Thymus (tissue), 11 donors: ENCODE results near the gene NOTCH1. TPM values are rescaled to one million over a fixed set of nuclear protein-coding genes. Genes with fewer than 3 reads are reported as not detected.

Source experiments
- DNase-seq, 9 donors: peaks; one replicate each; pipeline ENCODE4 v3.0.0-alpha.2; 2013; ENCODE audit warnings: low spot score in 9 of 9, low read depth in 6 of 9, missing footprints in 1 of 9
- H3K27ac ChIP-seq, 2 donors: one replicate each; pipeline ENCODE4 v1.5.1; 2013; ENCODE audit warnings: control low read depth in 1 of 2, low read depth in 1 of 2, low read length in 1 of 2, mild to moderate bottlenecking in 1 of 2, moderate library complexity in 1 of 2
- H3K27me3 ChIP-seq, 2 donors: one replicate each; pipeline ENCODE4 v1.5.1; 2013; ENCODE audit warnings: low read length in 1 of 2; ENCODE audit not compliant: control insufficient read depth in 2 of 2, insufficient read depth in 1 of 2
- H3K36me3 ChIP-seq, 2 donors: one replicate each; pipeline ENCODE4 v1.5.1; 2013; ENCODE audit warnings: low read length in 1 of 2, mild to moderate bottlenecking in 1 of 2, moderate library complexity in 1 of 2; ENCODE audit not compliant: control insufficient read depth in 2 of 2, insufficient read depth in 2 of 2
- H3K4me1 ChIP-seq, 2 donors: one replicate each; pipeline ENCODE4 v1.5.1; 2013; ENCODE audit warnings: low read length in 2 of 2; ENCODE audit not compliant: control insufficient read depth in 2 of 2, insufficient read depth in 2 of 2
- H3K4me3 ChIP-seq, 2 donors: one replicate each; pipeline ENCODE4 v1.5.1; 2013; ENCODE audit warnings: low read length in 2 of 2, control low read depth in 1 of 2, mild to moderate bottlenecking in 1 of 2
- H3K9me3 ChIP-seq, 2 donors: one replicate each; pipeline ENCODE4 v1.5.1; 2013; ENCODE audit warnings: low read length in 1 of 2, mild to moderate bottlenecking in 1 of 2; ENCODE audit not compliant: control insufficient read depth in 2 of 2, insufficient read depth in 1 of 2
- WGBS: extraction: QIAGEN DNeasy Blood & Tissue Kit; methylation state at CpG from one replicate; pipeline ENCODE4 v1.1.7; 2013; 5-methylcytosine and 5-hydroxymethylcytosine counted together
- polyA plus RNA-seq: library from polyadenylated mRNA; stranded (reverse); fragments of 200-250 nt; gene quantifications from one replicate; pipeline ENCODE4 v1.2.3, GENCODE V29; 2013
- total RNA-seq: library from RNA; stranded (reverse); fragments of 120-200 nt; gene quantifications from one replicate; pipeline ENCODE4 v1.2.4, GENCODE V29; 2013
- donor health status: healthy.

The NOTCH1 gene
- total and polyA plus RNA-seq, 2 donors, result 14.9 to 15.9 TPM

- Histone ChIP-seq H3K4me3 (no peak overlapping the region), H3K4me1 (no peaks in the 10 kb centered on the region), H3K9me3 (peaks cover 0 to 1% of the 10 kb centered on the region in 2 donors), H3K27ac (peak overlapping the region in 1 of 2 donors; percentile 17), H3K27me3 (no peaks in the 10 kb centered on the region), H3K36me3 (peaks cover 98 to 99% of the 10 kb centered on the region in 2 donors)
- no peak for DNase-seq
- 97% methylated on average over 46 of the region's 46 CpGs for WGBS
Measured at GRCh38 chr9:136511670-136512592, 33.9 kb downstream of the NOTCH1 start.

GRCh38 chr9:136511144-136511669, 34.6 kb downstream of the NOTCH1 start:
- WGBS, result 95% methylated on average over 28 of the region's 28 CpGs

DNA sequence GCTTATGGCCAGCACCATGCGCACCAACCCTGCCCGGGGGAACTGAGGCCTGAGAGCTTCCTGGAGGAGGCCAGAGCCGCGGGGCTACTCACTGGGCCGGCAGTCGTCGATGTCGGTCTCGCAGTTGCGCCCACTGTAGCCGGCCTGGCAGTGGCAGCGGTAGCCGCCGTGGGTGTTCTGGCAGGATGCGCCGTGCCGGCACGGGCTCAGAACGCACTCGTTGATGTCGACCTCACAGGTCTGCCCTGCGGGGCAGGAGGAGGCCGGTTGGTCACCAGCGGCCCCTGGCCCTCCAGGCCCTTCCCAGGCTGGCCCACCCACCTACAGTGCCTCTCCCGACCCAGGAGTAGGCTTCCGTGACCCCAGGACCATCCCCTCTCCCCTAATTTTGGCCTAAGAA, 35.3 kb downstream of the NOTCH1 start:
- Histone ChIP-seq H3K9me3 (peaks cover 0 to 1% of the 10 kb centered on the region in 2 donors), H3K4me1 (no peaks in the 10 kb centered on the region), H3K27ac (no peak overlapping the region), H3K27me3 (no peaks in the 10 kb centered on the region), H3K4me3 (no peak overlapping the region), H3K36me3 (peaks cover 99% of the 10 kb centered on the region in 2 donors)
- no peak for DNase-seq
- WGBS, result 94% methylated on average over 26 of the region's 26 CpGs

More at GRCh38 chr9:136511144-136511669, 34.6 kb downstream of the NOTCH1 start:
- Histone ChIP-seq H3K4me1 (no peaks in the 10 kb centered on the region), H3K9me3 (peaks cover 0 to 1% of the 10 kb centered on the region in 2 donors), H3K27ac (no peak overlapping the region), H3K27me3 (no peaks in the 10 kb centered on the region), H3K4me3 (no peak overlapping the region), H3K36me3 (peaks cover 99% of the 10 kb centered on the region in 2 donors)
- no peak for DNase-seq

- Histone ChIP-seq H3K9me3 (peaks cover 0 to 1% of the 10 kb centered on the region in 2 donors), H3K36me3 (peaks cover 99% of the 10 kb centered on the region in 2 donors), H3K4me1 (no peaks in the 10 kb centered on the region), H3K27ac (no peak overlapping the region), H3K4me3 (no peak overlapping the region), H3K27me3 (no peaks in the 10 kb centered on the region)
- DNase-seq, result no peak
- 97% methylated on average over 27 of the region's 27 CpGs for WGBS
Measured at GRCh38 chr9:136509549-136509948, 36.3 kb downstream of the NOTCH1 start.

- Histone ChIP-seq H3K9me3 (peaks cover 0 to 1% of the 10 kb centered on the region in 2 donors), H3K4me1 (no peaks in the 10 kb centered on the region), H3K36me3 (peaks cover 99% of the 10 kb centered on the region in 2 donors), H3K27ac (no peak overlapping the region), H3K27me3 (no peaks in the 10 kb centered on the region), H3K4me3 (no peak overlapping the region)
- WGBS, result 97% methylated on average over 37 of the region's 37 CpGs
- DNase-seq, result no peak
Measured at GRCh38 chr9:136508729-136509500, 36.9 kb downstream of the NOTCH1 start.

GRCh38 chr9:136507992-136508375, 37.9 kb downstream of the NOTCH1 start:
- 98% methylated on average over 23 of the region's 23 CpGs for WGBS
- H3K27ac ChIP-seq, result no peak overlapping the region

DNA sequence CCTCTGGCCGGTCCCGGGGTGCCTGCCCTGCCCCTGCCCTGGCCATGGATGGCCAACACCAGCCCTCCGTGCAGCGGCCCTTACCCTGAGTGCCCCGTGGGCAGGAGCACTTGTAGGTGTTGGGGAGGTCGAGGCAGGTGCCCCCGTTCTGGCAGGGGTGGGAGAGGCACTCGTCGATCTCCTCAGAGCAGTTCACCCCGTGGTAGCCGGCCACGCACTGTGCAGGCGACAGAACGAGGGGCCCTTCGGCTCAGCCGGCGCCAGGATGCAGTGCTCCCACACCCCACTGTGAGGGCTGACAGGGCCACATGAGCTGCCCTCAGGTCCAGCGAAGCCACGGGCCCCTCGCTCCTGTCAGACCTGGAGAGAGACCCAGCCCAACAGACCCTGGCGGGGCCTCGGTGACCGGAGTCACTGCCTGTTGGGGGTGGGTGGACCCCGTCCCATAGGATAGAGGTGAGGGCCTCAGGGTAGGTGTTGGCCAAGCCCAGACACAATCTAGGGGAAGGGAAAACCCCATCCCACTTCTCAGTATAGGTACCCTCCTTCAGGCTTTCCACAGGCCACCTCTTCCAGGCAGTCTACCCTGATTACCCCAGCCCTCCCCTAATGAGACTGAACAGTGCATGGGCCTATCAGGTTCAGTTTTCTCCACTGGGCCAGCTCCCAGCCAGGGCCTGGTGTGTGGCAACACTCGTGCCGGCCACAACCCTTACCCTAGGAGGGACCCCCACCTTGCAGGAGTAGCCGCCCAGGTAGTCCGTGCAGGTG, 38.4 kb downstream of the NOTCH1 start:
- Histone ChIP-seq H3K4me1 (no peaks in the 10 kb centered on the region), H3K4me3 (no peak overlapping the region), H3K9me3 (no peaks in the 10 kb centered on the region), H3K27ac (no peak overlapping the region), H3K36me3 (peaks cover 98 to 100% of the 10 kb centered on the region in 2 donors), H3K27me3 (no peaks in the 10 kb centered on the region)
- WGBS, result 97% methylated on average over 28 of the region's 28 CpGs
- no peak for DNase-seq

More at GRCh38 chr9:136507992-136508375, 37.9 kb downstream of the NOTCH1 start:
- Histone ChIP-seq H3K4me3 (no peak overlapping the region), H3K9me3 (no peaks in the 10 kb centered on the region), H3K4me1 (no peaks in the 10 kb centered on the region), H3K36me3 (peaks cover 98 to 99% of the 10 kb centered on the region in 2 donors), H3K27me3 (no peaks in the 10 kb centered on the region)
- DNase-seq, result no peak

DNA sequence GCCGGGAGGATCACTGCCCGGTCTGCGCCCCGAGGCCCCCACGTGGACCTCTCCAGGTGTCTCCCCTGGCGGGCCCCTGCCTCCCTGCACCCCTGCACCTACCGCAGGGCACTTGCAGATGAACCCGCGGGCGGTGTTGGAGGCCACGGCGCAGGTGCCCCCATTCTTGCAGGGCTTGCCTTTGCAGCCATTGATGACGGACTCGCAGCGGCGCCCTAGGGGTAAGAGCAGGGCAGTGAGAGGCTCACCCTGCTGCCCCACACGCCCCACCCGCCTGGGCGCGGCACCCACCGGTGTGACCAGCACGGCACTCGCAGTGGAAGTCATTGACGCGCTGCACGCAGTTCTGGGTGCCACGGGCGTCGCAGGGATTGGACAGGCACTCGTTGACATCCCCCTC, 39.4 kb downstream of the NOTCH1 start:
- peaks cover 98 to 100% of the 10 kb centered on the region in 2 donors for H3K36me3 ChIP-seq
- H3K27me3 ChIP-seq, result no peaks in the 10 kb centered on the region
- H3K4me3 ChIP-seq, result no peak overlapping the region
- no peaks in the 10 kb centered on the region for H3K9me3 ChIP-seq
- no peak for DNase-seq
- H3K27ac ChIP-seq, result no peak overlapping the region
- WGBS, result 97% methylated on average over 30 of the region's 30 CpGs
- no peaks in the 10 kb centered on the region for H3K4me1 ChIP-seq
